ENCODE data around the gene C16orf46.

DNA sequence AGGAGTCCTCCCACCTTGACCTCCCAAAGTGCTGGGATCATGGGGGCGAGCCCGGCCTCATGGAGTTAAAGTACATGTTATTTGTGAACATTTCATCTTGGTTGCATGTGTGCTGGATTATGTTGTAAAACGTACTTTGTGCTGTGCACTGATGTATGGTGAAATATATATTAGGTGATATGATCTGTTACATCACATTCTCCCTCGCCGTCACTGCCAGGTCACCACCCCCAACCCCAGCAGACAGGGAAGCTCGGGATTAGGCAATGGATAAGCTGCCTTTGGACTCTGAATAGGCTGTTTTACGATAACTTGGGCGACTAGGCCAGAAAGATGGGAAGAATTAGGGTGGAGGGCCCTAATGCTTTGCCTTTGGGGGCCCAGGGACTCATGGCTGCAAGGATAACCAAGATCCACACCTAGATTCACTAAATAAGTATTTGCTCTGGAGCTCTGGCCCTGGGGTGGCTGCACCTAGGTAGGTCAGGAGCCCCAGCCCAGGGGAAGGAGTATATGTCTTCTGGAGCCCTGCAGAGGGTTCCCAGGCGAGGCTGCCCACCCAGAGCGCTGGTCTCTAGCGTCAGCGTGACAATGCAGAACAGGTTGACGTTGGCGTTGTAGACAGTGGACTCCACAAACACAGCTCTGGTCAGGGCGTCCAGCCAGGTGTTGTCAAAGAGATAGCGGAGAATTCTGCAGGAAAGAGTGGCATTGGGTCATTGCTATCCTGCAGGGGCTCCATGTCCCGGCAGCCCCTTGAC is 46.2 kb upstream of the C16orf46 start:
- TF ChIP-seq, protein P1, sequence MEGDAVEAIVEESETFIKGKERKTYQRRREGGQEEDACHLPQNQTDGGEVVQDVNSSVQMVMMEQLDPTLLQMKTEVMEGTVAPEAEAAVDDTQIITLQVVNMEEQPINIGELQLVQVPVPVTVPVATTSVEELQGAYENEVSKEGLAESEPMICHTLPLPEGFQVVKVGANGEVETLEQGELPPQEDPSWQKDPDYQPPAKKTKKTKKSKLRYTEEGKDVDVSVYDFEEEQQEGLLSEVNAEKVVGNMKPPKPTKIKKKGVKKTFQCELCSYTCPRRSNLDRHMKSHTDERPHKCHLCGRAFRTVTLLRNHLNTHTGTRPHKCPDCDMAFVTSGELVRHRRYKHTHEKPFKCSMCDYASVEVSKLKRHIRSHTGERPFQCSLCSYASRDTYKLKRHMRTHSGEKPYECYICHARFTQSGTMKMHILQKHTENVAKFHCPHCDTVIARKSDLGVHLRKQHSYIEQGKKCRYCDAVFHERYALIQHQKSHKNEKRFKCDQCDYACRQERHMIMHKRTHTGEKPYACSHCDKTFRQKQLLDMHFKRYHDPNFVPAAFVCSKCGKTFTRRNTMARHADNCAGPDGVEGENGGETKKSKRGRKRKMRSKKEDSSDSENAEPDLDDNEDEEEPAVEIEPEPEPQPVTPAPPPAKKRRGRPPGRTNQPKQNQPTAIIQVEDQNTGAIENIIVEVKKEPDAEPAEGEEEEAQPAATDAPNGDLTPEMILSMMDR (conservative IDR thresholded peaks at IDR 0.05; ENCODE audit: low read length): no peak
- no peak for TF ChIP-seq EZH2phosphoT487 (IDR thresholded peaks at IDR 0.05; ENCODE audit: borderline replicate concordance)
